Small intestine (tissue), 7 donors: ENCODE results near the gene NKAIN2. TPM values are rescaled to one million over a fixed set of nuclear protein-coding genes. Genes with fewer than 3 reads are reported as not detected.
"Not testable (repeated sequence)": the region's sequence is repeated elsewhere in the genome, so short reads cannot be mapped to it uniquely, and the experiment has no call there.

Experiments
- DNase-seq, 2 donors: peaks; one replicate each; pipeline versions ENCODE4 v3.0.0 to v3.0.0-alpha.2; 2013
- FAIRE-seq: peaks from 2 replicates; lab custom pipeline; 2012; peaks lifted over from hg19 to GRCh38; lab: Jason Lieb, UNC
- H3K27ac ChIP-seq, 3 donors: one replicate each; pipeline ENCODE4 v1.5.1; 2013; ENCODE audit warnings: low read length in 2 of 3, mild to moderate bottlenecking in 2 of 3, control low read depth in 1 of 3, inconsistent platforms in 1 of 3, low read depth in 1 of 3, moderate library complexity in 1 of 3
- H3K27me3 ChIP-seq, 3 donors: one replicate each; pipeline ENCODE4 v1.6.1; 2013; ENCODE audit warnings: low read length in 3 of 3, inconsistent platforms in 1 of 3; ENCODE audit not compliant: control insufficient read depth in 3 of 3, insufficient read depth in 3 of 3
- H3K36me3 ChIP-seq, 3 donors: one replicate each; pipeline ENCODE4 v1.6.1; 2013; ENCODE audit warnings: low read length in 3 of 3, inconsistent platforms in 1 of 3, low read depth in 1 of 3, mild to moderate bottlenecking in 1 of 3, moderate library complexity in 1 of 3; ENCODE audit not compliant: control insufficient read depth in 3 of 3, insufficient read depth in 2 of 3
- H3K4me1 ChIP-seq, 3 donors: one replicate each; pipeline ENCODE4 v1.6.1; 2013; ENCODE audit warnings: low read length in 2 of 3, inconsistent platforms in 1 of 3, low read depth in 1 of 3, mild to moderate bottlenecking in 1 of 3, moderate library complexity in 1 of 3; ENCODE audit not compliant: control insufficient read depth in 3 of 3, insufficient read depth in 2 of 3
- H3K4me3 ChIP-seq, 3 donors: one replicate each; pipeline ENCODE4 v1.5.1; 2013; ENCODE audit warnings: low read length in 3 of 3, control low read depth in 1 of 3, inconsistent platforms in 1 of 3, low read depth in 1 of 3, mild to moderate bottlenecking in 1 of 3, moderate library complexity in 1 of 3
- H3K9me3 ChIP-seq, 2 donors: one replicate each; pipeline ENCODE4 v1.6.1; 2013; ENCODE audit warnings: low read depth in 1 of 2, low read length in 1 of 2; ENCODE audit not compliant: control insufficient read depth in 2 of 2, insufficient read depth in 1 of 2
- WGBS, 3 donors: extraction: QIAGEN DNeasy Blood & Tissue Kit; methylation state at CpG; one replicate each; pipeline ENCODE4 v1.1.7; 2013; 5-methylcytosine and 5-hydroxymethylcytosine counted together
- polyA plus RNA-seq, 4 donors: library from polyadenylated mRNA; stranded (reverse) in 3 of 4; unstranded in 1 of 4; fragments of 200-250 nt in 3 of 4; fragments of 120-200 nt in 1 of 4; gene quantifications; one replicate each; pipeline versions ENCODE4 v1.2.1 to v1.2.3, GENCODE V29; 2013
- donor health status: healthy with polysubstance abuse.
- donor health status: control.
- donor health status: control.
- donor health status: Bipolar disorder and iron deficiency.
- donor health status: healthy.

NKAIN2 gene
- polyA plus RNA-seq, 4 donors: 0.16 to 1.4 (median 0.19) TPM; not detected in 1

DNA sequence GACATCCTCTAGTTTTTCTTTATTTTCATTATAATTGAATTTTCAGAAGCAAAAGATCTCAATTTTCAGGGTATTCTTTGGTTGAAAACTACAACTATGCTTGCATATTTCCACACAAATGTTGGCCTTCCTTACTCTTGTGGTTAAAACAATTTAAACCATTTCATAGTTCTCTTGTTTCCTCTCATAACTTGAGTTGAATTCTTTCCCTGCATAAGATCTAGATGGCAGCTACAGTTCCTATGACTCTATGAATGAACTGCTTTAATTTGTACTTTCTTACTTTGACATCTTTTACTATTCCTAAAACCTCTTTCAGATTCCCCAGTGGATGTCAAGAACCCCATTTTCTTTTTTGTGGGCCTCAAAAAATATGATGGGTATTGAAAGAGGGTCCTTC lies 564.5 kb downstream of the NKAIN2 start:
- H3K4me1 ChIP-seq: no peaks in the 10 kb centered on the region
- DNase-seq (no peak), FAIRE-seq (no peak)
- H3K4me3 ChIP-seq: no peak overlapping the region
- no peak overlapping the region for H3K27ac ChIP-seq
- no peaks in the 10 kb centered on the region for H3K9me3 ChIP-seq
- H3K27me3 ChIP-seq: no peaks in the 10 kb centered on the region
- H3K36me3 ChIP-seq: no peaks in the 10 kb centered on the region

DNA sequence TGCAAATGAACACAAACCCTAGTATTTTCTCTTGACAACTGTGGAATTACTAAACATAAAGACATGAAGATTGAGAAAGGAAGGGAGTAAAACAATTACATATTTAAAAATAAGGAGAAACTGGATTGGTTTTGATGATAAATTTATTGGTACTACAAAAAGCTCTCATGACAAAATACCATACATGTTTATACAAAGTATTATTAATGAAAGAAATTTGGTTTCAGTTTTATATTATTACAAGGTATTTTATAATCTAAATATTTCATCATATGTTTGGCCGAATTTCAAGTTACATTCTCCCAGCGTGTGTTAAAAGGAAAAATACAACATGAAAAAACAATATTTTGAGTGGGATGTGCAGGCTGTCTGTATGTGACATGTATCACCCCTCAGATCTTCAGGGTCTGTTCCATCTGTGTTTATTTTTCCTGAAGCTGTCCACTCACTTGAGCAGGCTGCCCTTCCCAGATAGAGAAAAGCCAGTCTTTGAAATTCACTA lies 568.4 kb downstream of the NKAIN2 start:
- Histone ChIP-seq H3K36me3 (no peaks in the 10 kb centered on the region), H3K27ac (no peak overlapping the region), H3K4me1 (no peaks in the 10 kb centered on the region), H3K27me3 (no peaks in the 10 kb centered on the region), H3K4me3 (no peak overlapping the region), H3K9me3 (no peaks in the 10 kb centered on the region)
- FAIRE-seq (no peak), DNase-seq (no peak)
- 49 to 66% (median 57%) methylated on average over 2 of the region's 2 CpGs for WGBS, 3 donors

DNA sequence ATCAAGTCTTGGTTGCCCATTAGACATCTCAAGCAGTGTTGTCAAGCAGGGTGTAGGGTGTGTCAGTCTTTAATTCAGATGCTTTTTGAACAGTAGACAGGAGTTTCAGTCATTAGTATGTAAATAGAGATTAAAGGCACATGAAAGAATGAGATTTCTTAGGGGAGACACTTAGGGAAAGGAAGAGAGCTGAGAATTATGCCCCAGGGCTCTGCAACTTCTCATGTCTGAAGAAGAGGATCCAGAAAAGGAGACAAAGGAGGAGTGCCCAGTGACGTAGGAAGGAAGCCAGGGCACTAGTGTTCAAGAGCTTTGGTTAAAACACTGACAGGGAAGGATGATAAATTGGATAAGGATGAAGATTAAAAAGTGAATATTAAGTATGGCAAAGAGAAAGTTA lies 569.7 kb downstream of the NKAIN2 start:
- Histone ChIP-seq H3K4me1 (no peaks in the 10 kb centered on the region), H3K36me3 (no peaks in the 10 kb centered on the region), H3K27me3 (no peaks in the 10 kb centered on the region), H3K4me3 (no peak overlapping the region), H3K9me3 (no peaks in the 10 kb centered on the region), H3K27ac (no peak overlapping the region)
- whole genome bisulfite sequencing, 3 donors: 44 to 52% (median 48%) methylated on average over 1 of the region's 1 CpG
- DNase-seq (no peak), FAIRE-seq (no peak)

DNA sequence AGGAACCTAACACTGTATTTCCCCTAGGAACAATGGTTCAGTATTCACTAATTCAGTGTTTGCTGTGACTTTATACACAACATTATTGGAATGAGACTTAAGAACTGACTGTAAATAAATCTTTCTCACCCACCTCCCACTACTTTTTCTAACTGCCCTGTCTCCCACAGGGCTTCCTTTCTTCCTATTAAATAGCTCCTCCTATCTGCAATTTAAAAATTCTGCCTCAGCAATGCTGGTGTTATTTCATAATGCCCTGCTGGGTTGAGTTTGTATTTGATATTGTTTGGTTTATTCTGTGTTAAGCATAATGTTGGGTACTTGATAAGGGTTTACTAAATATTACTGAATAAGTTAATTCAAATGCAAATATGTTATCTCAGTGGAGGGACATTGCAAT lies 585.5 kb downstream of the NKAIN2 start:
- FAIRE-seq (no peak), DNase-seq (no peak)
- H3K9me3 ChIP-seq: no peaks in the 10 kb centered on the region
- H3K36me3 ChIP-seq: no peaks in the 10 kb centered on the region
- no peak overlapping the region for H3K27ac ChIP-seq
- no peaks in the 10 kb centered on the region for H3K27me3 ChIP-seq
- H3K4me3 ChIP-seq: no peak overlapping the region
- no peaks in the 10 kb centered on the region for H3K4me1 ChIP-seq

GRCh38 chr6:124393536-124393935 lies 589.9 kb downstream of the NKAIN2 start:
- no peaks in the 10 kb centered on the region for H3K27me3 ChIP-seq
- H3K4me1 ChIP-seq: no peaks in the 10 kb centered on the region
- H3K9me3 ChIP-seq: no peaks in the 10 kb centered on the region
- DNase-seq (no peak), FAIRE-seq (no peak)
- WGBS, 3 donors: 85 to 92% (median 86%) methylated on average over 4 of the region's 4 CpGs
- H3K27ac ChIP-seq: no peak overlapping the region
- H3K36me3 ChIP-seq: no peaks in the 10 kb centered on the region
- no peak overlapping the region for H3K4me3 ChIP-seq

DNA sequence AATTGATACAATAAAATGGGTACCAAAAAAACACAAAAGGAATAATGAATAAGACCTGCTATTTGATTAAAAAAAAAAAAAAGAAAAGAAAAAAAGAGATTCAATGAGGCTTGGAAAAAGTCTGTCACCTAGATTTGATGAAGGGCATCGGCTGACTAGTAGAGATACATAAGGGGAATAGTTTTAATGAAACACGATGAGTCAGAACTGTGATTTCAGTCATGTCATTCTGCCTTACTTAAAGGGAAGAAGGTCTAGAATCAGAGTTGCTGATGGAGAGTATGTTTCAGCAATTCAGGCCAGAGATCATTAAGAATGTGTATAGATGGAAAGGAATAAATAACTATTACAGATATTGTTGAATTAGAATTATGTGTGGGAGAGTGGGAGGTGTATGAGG lies 592.7 kb downstream of the NKAIN2 start:
- no peaks in the 10 kb centered on the region for H3K36me3 ChIP-seq
- WGBS, 3 donors: 75 to 84% (median 80%) methylated on average over 2 of the region's 2 CpGs
- FAIRE-seq: no peak
- DNase-seq: no peak
- H3K9me3 ChIP-seq: no peaks in the 10 kb centered on the region
- H3K4me1 ChIP-seq: no peaks in the 10 kb centered on the region
- no peak overlapping the region for H3K4me3 ChIP-seq
- no peaks in the 10 kb centered on the region for H3K27me3 ChIP-seq
- no peak overlapping the region for H3K27ac ChIP-seq

GRCh38 chr6:124400261-124400999 lies 596.8 kb downstream of the NKAIN2 start:
- Histone ChIP-seq H3K27me3 (no peaks in the 10 kb centered on the region), H3K27ac (no peak overlapping the region), H3K9me3 (no peaks in the 10 kb centered on the region), H3K36me3 (no peaks in the 10 kb centered on the region), H3K4me1 (no peaks in the 10 kb centered on the region), H3K4me3 (no peak overlapping the region)
- no peak for DNase-seq
- WGBS, 3 donors: 44 to 59% (median 52%) methylated on average over 2 of the region's 2 CpGs
- FAIRE-seq: no peak

DNA sequence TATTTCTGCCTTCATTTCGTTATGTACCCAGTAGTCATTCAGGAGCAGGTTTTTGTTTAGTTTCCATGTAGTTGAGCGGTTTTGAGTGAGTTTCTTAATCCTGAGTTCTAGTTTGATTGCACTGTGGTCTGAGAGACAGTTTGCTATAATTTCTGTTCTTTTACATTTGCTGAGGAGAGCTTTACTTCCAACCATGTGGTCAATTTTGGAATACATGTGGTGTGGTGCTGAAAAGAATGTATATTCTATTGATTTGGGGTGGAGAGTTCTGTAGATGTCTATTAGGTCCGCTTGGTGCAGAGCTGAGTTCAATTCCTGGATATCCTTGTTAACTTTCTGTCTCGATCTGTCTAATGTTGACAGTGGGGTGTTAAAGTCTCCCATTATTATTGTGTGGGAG lies 606.8 kb downstream of the NKAIN2 start:
- H3K27me3 ChIP-seq, H3K4me1 ChIP-seq, H3K36me3 ChIP-seq, H3K4me3 ChIP-seq, H3K27ac ChIP-seq, FAIRE-seq, H3K9me3 ChIP-seq, DNase-seq: not testable (repeated sequence)
- 63 to 66% (median 63%) methylated on average over 4 of the region's 4 CpGs for WGBS, 3 donors

DNA sequence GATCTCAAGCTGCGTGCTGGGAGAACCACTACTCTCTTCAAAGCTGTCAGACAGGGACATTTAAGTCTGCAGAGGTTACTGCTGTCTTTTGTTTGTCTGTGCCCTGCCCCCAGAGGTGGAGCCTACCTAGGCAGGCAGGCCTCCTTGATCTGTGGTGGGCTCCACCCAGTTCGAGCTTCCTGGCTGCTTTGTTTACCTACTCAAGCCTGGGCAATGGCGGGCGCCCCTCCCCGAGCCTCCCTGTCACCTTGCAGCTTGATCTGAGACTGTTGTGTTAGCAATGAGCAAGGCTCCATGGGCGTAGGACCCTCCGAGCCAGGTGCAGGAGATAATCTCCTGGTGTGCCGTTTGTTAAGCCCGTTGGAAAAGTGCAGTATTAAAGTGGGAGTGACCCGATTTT lies 609.0 kb downstream of the NKAIN2 start:
- not testable (repeated sequence) for FAIRE-seq, DNase-seq, H3K4me1 ChIP-seq, H3K4me3 ChIP-seq, H3K36me3 ChIP-seq, H3K9me3 ChIP-seq, H3K27ac ChIP-seq, H3K27me3 ChIP-seq
- 72 to 82% (median 73%) methylated on average over 9 of the region's 10 CpGs for WGBS, 3 donors
